K562 (cell line): ENCODE data around the gene UBA7. TPM values are rescaled to one million over a fixed set of nuclear protein-coding genes. Genes with fewer than 3 reads are reported as not detected.

Experiments used
- ARID4B ChIP-seq: sonication (generic); formaldehyde crosslinking; IDR thresholded peaks from 2 replicates; pipeline ENCODE4 v1.8.0; 2022; ENCODE audit warnings: mild to moderate bottlenecking, missing genetic modification reagents
- DEAF1 ChIP-seq: fragments of 450-650 bp; formaldehyde crosslinking; IDR thresholded peaks from 2 replicates; pipeline ENCODE4 v1.4.0; 2020; ENCODE audit warnings: mild to moderate bottlenecking, moderate library complexity
- MBD2 ChIP-seq: sonication (generic); IDR thresholded peaks from 2 replicates; pipeline ENCODE4 v1.6.1; 2016; ENCODE audit warnings: low read depth, borderline replicate concordance
- NFXL1 ChIP-seq: fragments of 450-650 bp; formaldehyde crosslinking; IDR thresholded peaks from 2 replicates; pipeline ENCODE4 v1.4.0; 2021; ENCODE audit warnings: mild to moderate bottlenecking
- NR1H2 ChIP-seq: sonication (generic); formaldehyde crosslinking; IDR thresholded peaks from 2 replicates; pipeline ENCODE4 v1.4.0; 2020; ENCODE audit warnings: mild to moderate bottlenecking, missing genetic modification reagents
- NR3C1 ChIP-seq: sonication (generic); formaldehyde crosslinking; IDR thresholded peaks from 2 replicates; pipeline ENCODE4 v1.8.1; 2022; ENCODE audit warnings: missing genetic modification reagents
- POLR2AphosphoS2 ChIP-seq: IDR thresholded peaks from 2 replicates; pipeline ENCODE4 v1.6.1; 2012; ENCODE audit warnings: low read length, improper control_type of control experiment
- RBBP5 ChIP-seq: fragments of 200-600 bp; sonication (generic); IDR thresholded peaks from 2 replicates; pipeline ENCODE4 v1.6.1; 2012; ENCODE audit warnings: borderline replicate concordance, mild to moderate bottlenecking, low read length, control low read depth, inconsistent platforms; ENCODE audit not compliant: insufficient read depth, poor library complexity, severe bottlenecking
- SFPQ ChIP-seq: fragments of 200-400 bp; formaldehyde crosslinking; IDR thresholded peaks from 2 replicates; pipeline ENCODE4 v1.6.1; 2017; ENCODE audit warnings: mild to moderate bottlenecking, low read depth, low read length, moderate library complexity
- SNIP1 ChIP-seq: fragments of 450-650 bp; IDR thresholded peaks from 2 replicates; pipeline ENCODE4 v1.7.1; 2017; ENCODE audit warnings: low read depth, mild to moderate bottlenecking
- SP1 ChIP-seq: sonication (generic); formaldehyde crosslinking; IDR thresholded peaks from 2 replicates; pipeline ENCODE4 v1.8.1; 2022; ENCODE audit warnings: mild to moderate bottlenecking, missing genetic modification reagents
- ZNF184 ChIP-seq: sonication (generic); formaldehyde crosslinking; IDR thresholded peaks from 2 replicates; pipeline ENCODE4 v1.5.0; 2020; ENCODE audit warnings: missing genetic modification reagents
- ZNF24 ChIP-seq: fragments of 450-650 bp; IDR thresholded peaks from 2 replicates; pipeline ENCODE4 v1.6.1; 2016
- ZNF263 ChIP-seq: sonication (generic); formaldehyde crosslinking; IDR thresholded peaks from 2 replicates; pipeline ENCODE4 v1.8.0; 2022; ENCODE audit warnings: mild to moderate bottlenecking, missing genetic modification reagents, borderline replicate concordance
- ZNF277 ChIP-seq: fragments of 250-450 bp; sonication (Bioruptor Pico); IDR thresholded peaks from 2 replicates; pipeline ENCODE4 v1.8.0; 2022; ENCODE audit warnings: inconsistent platforms, mild to moderate bottlenecking, moderate library complexity, borderline replicate concordance
- ZNF311 ChIP-seq: fragments of 250-450 bp; sonication (Bioruptor Pico); IDR thresholded peaks from 2 replicates; pipeline ENCODE4 v1.4.0; 2020; ENCODE audit warnings: mild to moderate bottlenecking, moderate library complexity
- ZNF436 ChIP-seq: fragments of 250-450, 450-650 bp; sonication (Bioruptor Pico); formaldehyde crosslinking; IDR thresholded peaks from 2 replicates; pipeline ENCODE4 v1.7.0; 2020; ENCODE audit warnings: mild to moderate bottlenecking
- polyA plus RNA-seq, 8 experiments: library from polyadenylated mRNA; depleted of rRNA in 4 of 8; stranded (reverse) in 5 of 8; unstranded in 3 of 8; fragments of >200 nt; fragmentation: Nextera tagmentation in 2 of 8; fragmentation: Illumina TruSeq in 1 of 8; extraction: Ambion mirVana in 2 of 8; extraction: Trizol in 1 of 8; gene quantifications; 2 replicates each; pipeline versions ENCODE4 v1.2.1 to v1.2.3, GENCODE V29; 2011 to 2014; ENCODE audit warnings: inconsistent platforms in 1 of 8, missing spikeins in 1 of 8
- total RNA-seq, 7 experiments: library from RNA; depleted of rRNA in 6 of 7; stranded (reverse); fragments of >200 nt in 6 of 7; fragmentation: Illumina TruSeq in 2 of 7; extraction: Trizol in 2 of 7; gene quantifications; 2 replicates each; pipeline versions ENCODE4 v1.2.1 to v1.2.3, GENCODE V29; 2011 to 2021; ENCODE audit warnings: low replicate concordance in 1 of 7

UBA7 gene
- total and polyA plus RNA-seq, 9 of the 15 experiments (the other 6 are each of a cell fraction or from before 2014, with no cell fraction given): 0.17 to 3.3 (median 2.0) TPM

- TF ChIP-seq POLR2AphosphoS2 (no peak), DEAF1 (CRISPR knock-in tag) (no peak), SNIP1 (no peak), ZNF184 (no peak), SFPQ (no peak), NR3C1 (CRISPR knock-in tag) (no peak), ARID4B (0 out of 2 replicates have a peak, but pooled peaks have one; percentile 22), RBBP5 (peak; percentile 7), ZNF436 (CRISPR knock-in tag) (no peak), NR1H2 (CRISPR knock-in tag) (peak; percentile 59; the same call in 1 of the 2 replicates), ZNF263 (CRISPR knock-in tag) (peak; percentile 88), ZNF277 (no peak), ZNF24 (no peak), SP1 (CRISPR knock-in tag) (no peak), ZNF311 (no peak), MBD2 (no peak), NFXL1 (no peak)
Measured at GRCh38 chr3:49785565-49786356, 28.0 kb downstream of the UBA7 start (continued).
